ENCODE data around the gene WNT1.

WNT1 gene

GRCh38 chr12:48978291-48978740, at the start of gene WNT1:
WNT1 (plus strand) TSS chr12:48978322; CDS start chr12:48978651, 329 bp downstream.
- H3K4me3 ChIP-seq (ENCODE audit: low read depth, low read length): no peak within 1 kb of the TSS
- DNase-seq (ENCODE audit: low read depth): no peak

GRCh38 chr12:48929551-48929950, 48.6 kb upstream of the WNT1 start:
- TF ChIP-seq CTCF (IDR thresholded peaks at IDR 0.05; ENCODE audit: control insufficient read depth, extremely low read depth, insufficient read depth): no peak
- no peak overlapping the region for H3K4me3 ChIP-seq (ENCODE audit: low read depth, low read length)
- no peak for DNase-seq (ENCODE audit: low read depth)

More at GRCh38 chr12:48978291-48978740, at the start of gene WNT1:
- TF ChIP-seq CTCF (IDR thresholded peaks at IDR 0.05; ENCODE audit: control insufficient read depth, extremely low read depth, insufficient read depth): no peak

GRCh38 chr12:48930475-48930874, 47.6 kb upstream of the WNT1 start:
- no peak for DNase-seq (ENCODE audit: low read depth)
- no peak for TF ChIP-seq CTCF (IDR thresholded peaks at IDR 0.05; ENCODE audit: control insufficient read depth, extremely low read depth, insufficient read depth)
- no peak overlapping the region for H3K4me3 ChIP-seq (ENCODE audit: low read depth, low read length)

- DNase-seq (ENCODE audit: low read depth): no peak
- no peak for TF ChIP-seq CTCF (IDR thresholded peaks at IDR 0.05; ENCODE audit: control insufficient read depth, extremely low read depth, insufficient read depth)
- no peak overlapping the region for H3K4me3 ChIP-seq (ENCODE audit: low read depth, low read length)
Observed at GRCh38 chr12:48932878-48933277, 45.2 kb upstream of the WNT1 start.

- no peak for DNase-seq (ENCODE audit: low read depth)
- H3K4me3 ChIP-seq (ENCODE audit: low read depth, low read length): no peak overlapping the region
Observed at GRCh38 chr12:48933664-48934311, 44.3 kb upstream of the WNT1 start.

GRCh38 chr12:48934312-48934706, 43.8 kb upstream of the WNT1 start:
- no peak for DNase-seq (ENCODE audit: low read depth)
- no peak overlapping the region for H3K4me3 ChIP-seq (ENCODE audit: low read depth, low read length)
- peak; percentile 40 for TF ChIP-seq CTCF (IDR thresholded peaks at IDR 0.05; ENCODE audit: control insufficient read depth, extremely low read depth, insufficient read depth)

More at GRCh38 chr12:48933664-48934311, 44.3 kb upstream of the WNT1 start:
- no peak for TF ChIP-seq CTCF (IDR thresholded peaks at IDR 0.05; ENCODE audit: control insufficient read depth, extremely low read depth, insufficient read depth)
